HG02840 (cell line): ENCODE data around the gene ADAMTSL1.

Source experiments
- ATAC-seq: cut with Tn5 transposase; IDR thresholded peaks from one replicate; pipeline ENCODE4 v1.9.1; 2021; ENCODE audit warnings: mild to moderate bottlenecking, moderate library complexity, moderate number of reproducible peaks; ENCODE audit not compliant: unreplicated experiment, low FRiP score

ADAMTSL1 gene

GRCh38 chr9:18877984-18878383 lies 404.0 kb downstream of the ADAMTSL1 start:
- ATAC-seq = no peak

GRCh38 chr9:18881758-18882157 lies 407.8 kb downstream of the ADAMTSL1 start:
- ATAC-seq = no peak

- no peak for ATAC-seq
Observed at GRCh38 chr9:18887546-18887945, 413.6 kb downstream of the ADAMTSL1 start.

- ATAC-seq = no peak
Observed at GRCh38 chr9:18888290-18888689, 414.3 kb downstream of the ADAMTSL1 start.

- no peak for ATAC-seq
Observed at GRCh38 chr9:18889550-18889949, 415.6 kb downstream of the ADAMTSL1 start.

GRCh38 chr9:18890372-18890771 lies 416.4 kb downstream of the ADAMTSL1 start:
- ATAC-seq = no peak

- no peak for ATAC-seq
Observed at GRCh38 chr9:18891946-18892670, 418.2 kb downstream of the ADAMTSL1 start.

GRCh38 chr9:18893046-18893445 lies 419.1 kb downstream of the ADAMTSL1 start:
- ATAC-seq = no peak

GRCh38 chr9:18893491-18893890 lies 419.5 kb downstream of the ADAMTSL1 start:
- ATAC-seq = no peak

- ATAC-seq = no peak
Observed at GRCh38 chr9:18896004-18896403, 422.1 kb downstream of the ADAMTSL1 start.

GRCh38 chr9:18896531-18897179 lies 422.7 kb downstream of the ADAMTSL1 start:
- no peak for ATAC-seq

- ATAC-seq = no peak
Observed at GRCh38 chr9:18903450-18903849, 429.5 kb downstream of the ADAMTSL1 start.

GRCh38 chr9:18905028-18905882 lies 431.3 kb downstream of the ADAMTSL1 start:
- ATAC-seq = no peak

- ATAC-seq = no peak
Observed at GRCh38 chr9:18905883-18906629, 432.1 kb downstream of the ADAMTSL1 start.

GRCh38 chr9:18906656-18907395 lies 432.9 kb downstream of the ADAMTSL1 start:
- no peak for ATAC-seq

- no peak for ATAC-seq
Observed at GRCh38 chr9:18907927-18908625, 434.1 kb downstream of the ADAMTSL1 start.

GRCh38 chr9:18909140-18910018 lies 435.4 kb downstream of the ADAMTSL1 start:
- no peak for ATAC-seq

GRCh38 chr9:18910435-18910834 lies 436.5 kb downstream of the ADAMTSL1 start:
- ATAC-seq = no peak
